DND-41 (cell line): Measurements from ENCODE around the gene MCTP1.

Source experiments
- ATAC-seq: fragments of 200-7000 bp; cut with Tn5 transposase; 3 replicates; pipeline ENCODE4 v1.9.1; 2021; ENCODE audit warnings: low read depth; ENCODE audit not compliant: insufficient read depth
- DNase-seq: peaks from one replicate; pipeline ENCODE4 v3.0.0-alpha.2; 2020
- H2AFZ ChIP-seq: 2 replicates; pipeline ENCODE4 v1.6.0; 2012; ENCODE audit warnings: low read depth, low read length
- H3K27ac ChIP-seq: 2 replicates; pipeline ENCODE4 v1.5.1; 2012; ENCODE audit warnings: low read length, inconsistent platforms
- H3K27me3 ChIP-seq: fragments of 200-600 bp; sonication (generic); 2 replicates; pipeline ENCODE4 v1.6.0; 2012; ENCODE audit warnings: low read length, mild to moderate bottlenecking, inconsistent platforms; ENCODE audit not compliant: insufficient read depth, poor library complexity
- H3K36me3 ChIP-seq: 2 replicates; pipeline ENCODE4 v1.5.1; 2012; ENCODE audit warnings: low read length, inconsistent platforms; ENCODE audit not compliant: insufficient read depth
- H3K4me1 ChIP-seq: 2 replicates; pipeline ENCODE4 v1.5.1; 2012; ENCODE audit warnings: mild to moderate bottlenecking, low read length; ENCODE audit not compliant: insufficient read depth
- H3K4me2 ChIP-seq: 2 replicates; pipeline ENCODE4 v1.6.0; 2012; ENCODE audit warnings: mild to moderate bottlenecking, moderate library complexity, low read length, inconsistent platforms; ENCODE audit not compliant: insufficient read depth
- H3K4me3 ChIP-seq, 2 experiments: fragments of 200-600 bp in 1 of 2; shearing (Covaris generic) in 1 of 2; 2 replicates each; pipeline ENCODE4 v1.5.1; 2012 to 2016; ENCODE audit warnings: inconsistent platforms in 2 of 2, low read length in 2 of 2, mild to moderate bottlenecking in 2 of 2, low read depth in 1 of 2, moderate library complexity in 1 of 2
- H3K79me2 ChIP-seq: 2 replicates; pipeline ENCODE4 v1.6.0; 2012; ENCODE audit warnings: low read length, inconsistent platforms; ENCODE audit not compliant: insufficient read depth
- H3K9ac ChIP-seq: 2 replicates; pipeline ENCODE4 v1.6.0; 2012; ENCODE audit warnings: low read depth, mild to moderate bottlenecking, inconsistent platforms, low read length, moderate library complexity
- H3K9me3 ChIP-seq: 2 replicates; pipeline ENCODE4 v1.5.1; 2012; ENCODE audit warnings: low read length, moderate library complexity, mild to moderate bottlenecking, inconsistent platforms; ENCODE audit not compliant: insufficient read depth, severe bottlenecking
- H4K20me1 ChIP-seq: 2 replicates; pipeline ENCODE4 v1.6.0; 2012; ENCODE audit warnings: low read length; ENCODE audit not compliant: insufficient read depth
- CTCF ChIP-seq: IDR thresholded peaks from 2 replicates; pipeline ENCODE4 v1.5.1; 2012; ENCODE audit warnings: borderline replicate concordance, low read length, moderate library complexity, mild to moderate bottlenecking; ENCODE audit not compliant: poor library complexity, severe bottlenecking; ENCODE audit errors: extremely low read depth
- EZH2 ChIP-seq: IDR thresholded peaks from 3 replicates; pipeline ENCODE4 v1.6.1; 2012; ENCODE audit warnings: borderline replicate concordance, low read depth, mild to moderate bottlenecking, moderate library complexity, low read length, inconsistent platforms; ENCODE audit not compliant: severe bottlenecking

Gene MCTP1

GRCh38 chr5:95261437-95262175 is 23.3 kb downstream of the MCTP1 start:
- H3K4me2 ChIP-seq, result no peak overlapping the region
- H3K36me3 ChIP-seq, result no peaks in the 10 kb centered on the region
- H3K27me3 ChIP-seq, result peaks cover 14% of the 10 kb centered on the region
- TF ChIP-seq EZH2, result no peak
- TF ChIP-seq CTCF, result peak; percentile 72
- DNase-seq (peak; percentile 27), ATAC-seq (no peak)
- no peaks in the 10 kb centered on the region for H4K20me1 ChIP-seq
- no peak overlapping the region for H3K9ac ChIP-seq
- no peaks in the 10 kb centered on the region for H3K4me1 ChIP-seq
- H2AFZ ChIP-seq, result no peak overlapping the region
- H3K9me3 ChIP-seq, result no peaks in the 10 kb centered on the region
- H3K4me3 ChIP-seq, result no peak overlapping the region
- no peak overlapping the region for H3K27ac ChIP-seq
- no peaks in the 10 kb centered on the region for H3K79me2 ChIP-seq

- H3K4me1 ChIP-seq, result no peaks in the 10 kb centered on the region
- no peak for DNase-seq
- H4K20me1 ChIP-seq, result no peaks in the 10 kb centered on the region
- H3K4me2 ChIP-seq, result no peak overlapping the region
- H3K4me3 ChIP-seq, result no peak overlapping the region
- H3K27me3 ChIP-seq, result peaks cover 6% of the 10 kb centered on the region
- H3K9ac ChIP-seq, result no peak overlapping the region
- no peak for ATAC-seq
- no peak overlapping the region for H2AFZ ChIP-seq
- no peaks in the 10 kb centered on the region for H3K79me2 ChIP-seq
- TF ChIP-seq CTCF (no peak), EZH2 (no peak)
- H3K9me3 ChIP-seq, result no peaks in the 10 kb centered on the region
- no peaks in the 10 kb centered on the region for H3K36me3 ChIP-seq
- no peak overlapping the region for H3K27ac ChIP-seq
Observed at GRCh38 chr5:95256991-95257390, 27.9 kb downstream of the MCTP1 start.

DNA sequence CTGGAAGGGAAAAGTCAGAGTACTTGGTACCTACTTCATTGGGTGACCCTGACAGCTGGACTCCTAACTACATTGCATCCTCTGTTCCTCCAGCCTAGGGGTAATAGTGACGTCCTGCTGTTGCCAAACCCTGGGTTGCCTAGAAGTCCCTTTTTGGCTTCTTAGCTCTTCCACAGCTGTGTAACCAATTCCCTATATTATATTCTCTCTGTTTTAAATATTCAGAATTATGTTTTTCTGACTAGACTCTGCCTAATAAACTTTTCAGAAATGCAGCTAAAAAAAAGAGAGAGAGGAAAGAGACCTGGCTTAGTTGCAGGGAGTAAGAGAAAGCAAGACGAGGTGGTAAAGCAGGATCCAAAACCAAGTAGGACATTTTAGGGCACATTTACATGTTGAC is 28.4 kb downstream of the MCTP1 start:
- DNase-seq, result no peak
- Histone ChIP-seq H2AFZ (no peak overlapping the region), H3K9ac (no peak overlapping the region), H3K4me1 (no peaks in the 10 kb centered on the region), H3K36me3 (no peaks in the 10 kb centered on the region), H3K27ac (no peak overlapping the region), H4K20me1 (no peaks in the 10 kb centered on the region), H3K4me3 (no peak overlapping the region), H3K9me3 (no peaks in the 10 kb centered on the region), H3K4me2 (no peak overlapping the region), H3K79me2 (no peaks in the 10 kb centered on the region), H3K27me3 (peaks cover 6% of the 10 kb centered on the region)
- ATAC-seq, result no peak
- TF ChIP-seq EZH2 (no peak), CTCF (no peak)
